Measurements from ENCODE around the gene TIMM29.
"Not testable (repeated sequence)": the region's sequence is repeated elsewhere in the genome, so short reads cannot be mapped to it uniquely, and the experiment has no call there.

TIMM29 gene

DNA sequence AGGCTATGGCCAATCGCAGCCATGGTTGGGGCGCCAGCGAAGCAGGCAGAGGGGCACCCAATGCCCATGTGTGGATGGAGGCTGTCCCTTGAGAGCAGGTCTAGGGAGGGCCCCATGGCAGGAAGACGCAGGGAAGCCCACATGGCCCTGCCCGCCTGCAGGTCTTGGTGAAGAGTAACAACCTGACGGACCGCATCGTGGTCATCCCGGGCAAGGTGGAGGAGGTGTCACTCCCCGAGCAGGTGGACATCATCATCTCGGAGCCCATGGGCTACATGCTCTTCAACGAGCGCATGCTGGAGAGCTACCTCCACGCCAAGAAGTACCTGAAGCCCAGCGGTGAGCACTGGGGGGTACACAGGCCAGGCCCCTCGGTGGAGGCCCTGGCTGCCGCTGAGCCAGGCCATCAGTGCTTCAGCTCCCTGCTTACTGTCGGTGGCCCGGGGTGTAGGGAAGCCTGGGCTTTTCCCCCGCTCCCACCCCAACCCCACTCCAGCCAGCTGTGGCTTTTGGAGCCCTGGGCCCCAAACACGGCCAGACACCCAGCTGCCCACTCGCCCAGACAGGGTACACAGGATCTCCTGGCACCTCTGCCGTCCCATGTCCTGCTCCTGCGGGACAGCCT, 14.8 kb upstream of the TIMM29 start:
- no peak for DNase-seq

DNA sequence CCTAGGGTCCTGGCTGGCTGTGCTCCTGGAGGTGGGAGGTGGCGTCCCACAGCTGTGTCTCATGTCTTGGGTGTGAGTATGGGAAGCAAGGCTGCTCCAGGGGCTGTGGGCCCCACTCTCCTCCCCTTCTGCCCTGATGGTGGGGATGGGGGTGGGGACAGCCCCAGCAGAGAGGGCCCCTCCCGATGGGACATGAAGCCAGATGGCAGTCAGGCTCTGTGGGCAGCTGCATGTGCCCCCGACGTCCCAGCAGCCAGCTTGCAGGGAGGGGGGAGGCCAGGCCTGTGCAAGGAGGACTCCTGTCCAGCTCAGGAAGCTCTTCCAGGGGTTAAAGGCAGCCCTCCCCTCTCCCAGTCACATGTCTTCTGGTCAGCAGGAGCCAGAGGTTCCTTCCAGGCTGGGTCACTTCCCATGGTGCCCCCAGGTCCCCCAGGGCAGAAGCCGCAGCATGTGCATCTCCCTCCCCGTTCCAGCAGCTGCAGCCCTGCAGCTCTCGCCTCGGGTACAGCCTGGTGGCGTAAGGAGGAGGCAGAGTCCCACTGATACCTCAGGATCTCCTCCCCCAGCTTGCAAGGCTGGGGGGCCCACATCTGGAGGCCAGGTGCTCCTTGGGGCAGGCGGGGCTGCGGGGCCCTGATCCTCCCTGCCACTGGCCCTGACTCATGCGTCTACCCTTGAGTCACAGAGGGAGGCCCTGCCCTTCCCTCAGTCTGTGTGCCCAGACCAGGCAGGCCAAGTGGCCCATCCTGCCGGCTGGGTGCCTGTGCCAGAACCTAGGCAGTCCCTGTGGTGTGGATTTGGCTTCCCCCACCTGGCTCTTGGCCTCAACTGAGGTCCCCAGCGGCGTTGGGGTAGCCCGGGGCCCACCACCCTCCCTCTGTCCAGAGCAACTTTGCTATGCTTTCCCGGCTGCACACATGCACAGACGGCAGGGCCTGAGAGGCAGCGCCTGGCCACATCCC, 13.2 kb upstream of the TIMM29 start:
- no peak for DNase-seq

DNA sequence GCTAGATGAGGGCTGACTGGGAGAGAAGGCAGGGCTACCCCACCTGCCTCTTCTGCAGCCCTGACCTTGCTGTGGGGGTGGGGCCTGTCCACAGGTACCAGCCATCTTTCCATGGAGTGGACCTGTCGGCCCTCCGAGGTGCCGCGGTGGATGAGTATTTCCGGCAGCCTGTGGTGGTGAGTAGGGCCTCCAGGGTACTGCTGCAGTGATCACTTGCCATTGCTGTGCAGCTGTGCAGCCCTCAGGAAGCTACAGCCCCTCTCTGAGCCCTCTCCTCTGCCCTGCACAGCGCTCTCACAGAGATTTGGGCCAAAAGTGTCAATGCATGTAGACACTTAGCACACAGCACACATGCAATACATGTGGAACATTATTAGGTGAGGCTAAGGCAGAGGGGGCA, 12.0 kb upstream of the TIMM29 start:
- DNase-seq = no peak

DNA sequence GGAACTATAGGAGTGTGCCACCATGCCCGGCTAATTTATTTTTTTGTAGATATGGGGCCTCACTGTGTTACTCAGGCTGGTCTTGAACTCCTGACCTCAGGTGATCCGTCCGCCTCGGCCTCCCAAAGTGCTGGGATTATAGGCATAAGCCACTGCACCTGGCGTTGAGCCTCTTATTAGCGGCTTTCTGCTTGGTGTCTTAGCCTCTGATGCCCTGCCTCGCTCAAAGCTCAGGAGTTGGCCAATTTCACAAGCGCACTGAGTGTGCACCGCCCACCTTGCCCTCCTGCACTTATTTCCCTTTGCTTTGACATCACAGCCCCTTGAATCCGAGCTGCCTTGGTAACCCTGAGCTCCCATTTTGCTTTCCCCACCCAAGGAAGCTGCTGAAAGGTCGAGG, 10.3 kb upstream of the TIMM29 start:
- DNase-seq = no peak

GRCh38 chr19:10919352-10920287, 9.0 kb upstream of the TIMM29 start:
- no peak for DNase-seq

DNA sequence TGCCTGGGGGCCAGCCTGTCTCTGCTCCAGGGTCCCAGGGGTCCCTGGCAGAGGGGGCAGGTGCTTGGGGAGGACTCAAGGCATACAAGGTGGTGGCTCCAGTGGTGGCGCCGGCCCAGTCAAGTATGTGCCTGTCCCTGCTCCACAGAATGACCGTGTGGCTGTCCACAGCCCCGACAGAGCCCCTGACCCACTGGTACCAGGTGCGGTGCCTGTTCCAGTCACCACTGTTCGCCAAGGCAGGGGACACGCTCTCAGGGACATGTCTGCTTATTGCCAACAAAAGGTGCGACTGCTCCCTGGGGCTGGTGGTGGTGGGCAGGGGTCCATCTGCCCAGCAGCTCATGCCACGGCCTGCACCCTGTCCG, 8.3 kb upstream of the TIMM29 start:
- DNase-seq = no peak

GRCh38 chr19:10920781-10921180, 7.8 kb upstream of the TIMM29 start:
- DNase-seq = no peak

DNA sequence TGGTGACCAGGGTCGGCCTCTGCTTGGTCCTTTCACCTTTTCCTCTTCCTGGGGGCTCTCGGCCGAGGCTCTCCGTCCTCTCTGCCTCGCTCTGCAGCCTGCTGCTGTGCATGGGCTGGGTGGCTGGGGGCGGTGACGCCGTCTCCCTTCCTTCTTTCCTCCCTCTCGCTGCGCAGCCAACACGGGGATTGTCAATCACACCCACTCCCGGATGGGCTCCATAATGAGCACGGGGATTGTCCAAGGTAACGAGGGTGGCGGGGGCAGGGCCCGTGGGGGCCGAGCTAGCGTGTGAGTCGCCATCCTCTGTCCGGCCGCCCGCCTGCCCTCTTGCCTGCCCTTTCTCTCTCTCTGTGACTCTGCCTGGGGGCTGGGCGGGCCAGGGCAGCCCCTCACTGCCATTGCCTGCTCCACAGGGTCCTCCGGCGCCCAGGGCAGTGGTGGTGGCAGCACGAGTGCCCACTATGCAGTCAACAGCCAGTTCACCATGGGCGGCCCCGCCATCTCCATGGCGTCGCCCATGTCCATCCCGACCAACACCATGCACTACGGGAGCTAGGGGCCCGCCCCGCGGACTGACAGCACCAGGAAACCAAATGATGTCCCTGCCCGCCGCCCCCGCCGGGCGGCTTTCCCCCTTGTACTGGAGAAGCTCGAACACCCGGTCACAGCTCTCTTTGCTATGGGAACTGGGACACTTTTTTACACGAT, 7.3 kb upstream of the TIMM29 start:
- DNase-seq = no peak

- DNase-seq = no peak
Observed at GRCh38 chr19:10921910-10922637, 6.5 kb upstream of the TIMM29 start.

DNA sequence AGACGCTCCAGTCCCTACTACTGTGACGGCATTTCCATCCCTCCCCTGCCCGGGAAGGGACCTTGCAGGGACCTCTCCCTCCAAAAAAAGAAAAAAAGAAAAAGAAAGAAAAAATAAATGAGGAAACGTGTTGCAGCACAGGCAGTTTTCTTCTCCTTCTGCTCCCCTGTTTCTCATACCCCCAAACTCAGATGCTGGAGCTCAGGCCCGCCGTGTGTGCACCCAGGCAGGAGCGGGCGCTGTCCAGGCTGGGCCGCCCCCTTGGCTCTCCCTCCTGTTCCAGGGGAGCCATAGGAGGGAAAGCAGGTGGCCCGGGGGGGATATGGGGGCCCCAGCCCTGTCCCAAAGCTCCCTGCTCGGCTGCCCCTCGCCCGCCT, 6.0 kb upstream of the TIMM29 start:
- no peak for DNase-seq

DNA sequence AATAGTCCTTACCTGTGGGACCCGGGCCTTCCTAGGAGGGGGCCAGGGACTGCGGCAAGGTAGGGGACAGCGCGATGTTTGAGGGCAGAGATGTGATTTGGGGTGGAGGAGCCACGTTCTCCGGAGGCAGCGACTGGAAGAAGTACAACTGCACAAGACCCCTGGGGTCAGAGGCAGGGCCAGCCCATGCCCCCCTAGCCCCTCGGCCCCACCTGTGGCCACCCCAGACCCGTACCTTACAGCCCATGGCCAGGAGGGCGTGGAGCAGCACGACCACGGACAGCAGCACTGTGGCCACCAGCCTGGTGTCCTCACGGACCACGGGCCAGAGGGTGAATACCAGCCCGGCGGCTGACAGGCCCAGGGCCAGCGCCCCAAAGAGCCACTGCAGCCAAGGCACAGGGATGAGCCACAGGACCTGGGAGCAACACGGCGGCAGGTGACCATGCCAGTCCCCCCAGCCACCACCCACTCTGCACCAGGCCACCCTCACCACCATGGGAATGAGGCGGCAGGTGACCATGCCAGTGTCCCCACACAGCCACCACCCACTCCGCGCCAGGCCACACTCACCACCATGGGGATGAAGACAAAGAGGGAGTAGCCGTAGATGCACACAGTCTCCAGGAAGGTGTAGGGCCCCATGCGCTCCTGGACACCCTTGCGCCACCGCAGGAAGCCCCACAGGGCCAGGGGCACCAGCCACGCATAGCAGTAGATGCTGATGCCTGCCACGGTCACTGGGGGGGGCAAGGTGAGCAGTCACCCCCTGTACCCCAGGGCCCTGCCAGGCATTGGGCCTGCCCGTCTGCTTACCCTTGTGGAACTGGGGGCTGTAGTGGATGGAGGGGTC, 5.1 kb upstream of the TIMM29 start:
- no peak for DNase-seq

GRCh38 chr19:10924597-10924996, 4.0 kb upstream of the TIMM29 start:
- DNase-seq = no peak

DNA sequence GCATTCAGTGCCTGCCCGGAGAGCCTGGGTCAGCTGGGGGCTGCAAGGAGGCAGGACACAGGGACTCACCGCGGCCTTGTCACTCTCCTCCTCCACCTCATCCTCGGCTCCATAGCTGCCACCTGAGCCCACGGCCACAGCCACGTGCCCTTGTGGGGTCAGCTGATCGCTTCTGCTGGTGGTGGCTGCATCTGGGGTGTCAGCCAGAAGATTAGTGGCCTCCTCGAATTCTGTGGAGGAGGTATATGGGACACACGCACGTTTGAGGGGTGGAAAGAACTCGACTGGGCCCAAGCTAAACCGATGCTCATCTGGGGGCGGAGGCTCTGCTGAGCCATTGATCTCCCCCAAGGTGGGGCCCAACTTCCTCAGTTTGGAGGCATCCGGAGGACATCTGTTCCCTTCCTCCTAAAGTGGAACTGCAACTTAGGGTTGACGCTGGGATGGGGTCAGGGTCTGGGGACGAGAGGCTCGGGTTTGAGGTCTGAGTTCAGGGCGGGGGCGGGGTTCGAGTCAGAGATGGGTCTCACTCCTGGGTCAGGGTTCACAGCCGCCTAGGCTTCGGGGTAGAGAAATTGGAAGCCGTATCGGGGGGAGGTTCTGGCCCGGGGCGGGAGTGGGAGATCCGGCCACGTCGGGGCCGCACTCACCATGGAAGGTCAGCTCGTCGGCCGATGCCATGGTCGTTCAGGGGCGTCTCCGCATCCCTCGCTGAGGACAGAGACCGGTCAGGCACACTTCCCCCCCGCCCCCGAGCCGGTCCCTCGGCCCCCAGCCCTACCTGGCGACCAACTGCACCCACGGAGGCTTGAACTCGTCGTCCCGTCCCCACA, 665 bp upstream of the TIMM29 start:
- no peak for DNase-seq

GRCh38 chr19:10929402-10929794, 787 bp downstream of the TIMM29 start:
- DNase-seq = no peak

DNA sequence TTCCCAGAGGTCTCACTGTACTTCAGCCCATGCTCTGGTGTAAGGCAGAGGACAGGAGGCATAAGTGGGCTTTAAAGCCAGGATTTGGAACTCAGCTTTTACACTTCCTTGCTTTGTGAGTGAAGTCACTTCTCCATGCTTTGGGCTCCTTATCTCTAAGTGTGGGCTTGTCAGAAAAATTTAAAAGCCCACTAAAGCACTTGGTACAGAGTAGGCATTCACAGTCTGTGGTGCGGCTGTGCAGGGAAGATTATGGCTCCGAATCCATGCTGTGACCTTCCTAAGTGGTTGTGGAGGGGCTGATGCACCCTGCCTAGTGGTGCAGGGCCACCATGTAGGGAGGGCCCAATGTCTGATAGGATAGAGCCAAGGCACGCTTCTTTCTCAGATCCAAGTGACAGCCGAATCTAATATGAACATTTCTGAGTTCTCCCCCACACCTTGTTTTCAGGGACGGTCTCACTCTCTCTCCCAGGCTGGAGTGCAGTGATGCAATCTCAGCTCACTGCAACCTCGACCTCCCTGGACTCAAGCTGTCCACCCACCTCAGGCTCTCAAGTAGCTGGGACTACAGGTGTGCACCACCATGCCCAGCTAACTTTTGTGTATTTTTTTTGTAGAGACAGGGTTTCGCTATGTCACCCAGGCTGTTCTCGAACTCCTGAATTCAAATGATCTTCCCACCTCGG, 6.9 kb downstream of the TIMM29 start:
- no peak for DNase-seq

DNA sequence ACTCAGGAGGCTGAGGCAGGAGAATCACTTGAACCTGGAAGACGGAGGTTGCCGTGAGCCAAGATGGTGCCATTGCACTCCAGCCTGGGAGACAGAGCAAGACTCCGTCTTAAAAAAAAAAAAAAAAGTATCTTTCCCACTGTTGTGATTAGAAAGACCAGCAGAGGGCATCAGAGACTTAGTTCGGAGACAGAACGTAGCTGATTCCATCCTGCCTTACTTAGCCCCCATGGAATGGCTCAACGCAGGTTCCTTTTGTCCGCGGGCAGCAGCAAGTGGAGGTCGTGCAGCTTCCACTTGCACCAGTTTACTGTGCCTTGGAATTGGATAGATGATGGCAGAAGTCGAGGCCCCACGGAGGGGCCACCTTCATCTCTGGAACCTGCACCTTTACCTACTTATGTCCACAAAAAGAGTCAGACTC, 8.1 kb downstream of the TIMM29 start:
- peak; percentile 81 for DNase-seq

- not testable (repeated sequence) for DNase-seq
Observed at GRCh38 chr19:10941649-10942048, 13.0 kb downstream of the TIMM29 start.

GRCh38 chr19:10943412-10943811, 14.8 kb downstream of the TIMM29 start:
- not testable (repeated sequence) for DNase-seq

DNA sequence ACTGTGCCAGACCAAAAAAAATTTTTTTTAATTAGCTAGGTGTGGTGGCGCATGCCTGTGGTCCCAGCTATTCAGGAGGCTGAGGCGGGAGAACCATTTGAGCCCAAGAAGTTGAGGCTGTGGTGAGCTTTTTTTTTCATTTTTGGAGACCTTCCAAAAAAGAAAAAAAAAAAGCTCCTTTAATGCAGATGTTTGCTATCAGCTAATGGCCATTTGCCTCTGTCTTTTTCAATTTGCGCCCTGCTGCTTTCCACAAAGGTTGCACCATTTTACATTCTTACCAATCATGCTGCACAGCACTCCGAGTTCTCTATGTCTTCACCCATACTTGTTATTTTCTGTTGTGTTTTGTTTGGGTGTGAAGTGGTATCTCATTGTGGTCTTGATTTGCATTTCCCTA, 16.7 kb downstream of the TIMM29 start:
- DNase-seq = no peak
